DMS 273 treated with DMSO at 0.1 percent for 48 hours (cell line): ENCODE results near the gene MYOF.
"Not testable (repeated sequence)": the region's sequence is repeated elsewhere in the genome, so short reads cannot be mapped to it uniquely, and the experiment has no call there.

Experiments
- DNase-seq: peaks from one replicate; lab custom pipeline; 2025; lab: John Stamatoyannopoulos, UW

MYOF gene

GRCh38 chr10:93296151-93296550 is 186.0 kb downstream of the MYOF start:
- no peak for DNase-seq

- no peak for DNase-seq
These were observed 188.1 kb downstream of the MYOF start for GRCh38 chr10:93293999-93294398.

- DNase-seq, result no peak
These were observed 191.3 kb downstream of the MYOF start for GRCh38 chr10:93290661-93291354.

- peak; percentile 3 for DNase-seq
These were observed 193.2 kb downstream of the MYOF start for GRCh38 chr10:93288679-93289634.

GRCh38 chr10:93287775-93288174 is 194.4 kb downstream of the MYOF start:
- DNase-seq, result no peak

- not testable (repeated sequence) for DNase-seq
These were observed 197.9 kb downstream of the MYOF start for GRCh38 chr10:93284246-93284645.

GRCh38 chr10:93281367-93281720 is 200.8 kb downstream of the MYOF start:
- no peak for DNase-seq

GRCh38 chr10:93280699-93281366 is 201.3 kb downstream of the MYOF start:
- no peak for DNase-seq

- no peak for DNase-seq
These were observed 201.9 kb downstream of the MYOF start for GRCh38 chr10:93280121-93280698.

GRCh38 chr10:93277360-93277759 is 204.8 kb downstream of the MYOF start:
- no peak for DNase-seq

GRCh38 chr10:93274419-93274818 is 207.7 kb downstream of the MYOF start:
- no peak for DNase-seq

- DNase-seq, result no peak
These were observed 209.1 kb downstream of the MYOF start for GRCh38 chr10:93272884-93273675.

- no peak for DNase-seq
These were observed 210.8 kb downstream of the MYOF start for GRCh38 chr10:93271347-93271746.

GRCh38 chr10:93269281-93269680 is 212.9 kb downstream of the MYOF start:
- no peak for DNase-seq

GRCh38 chr10:93268021-93268420 is 214.1 kb downstream of the MYOF start:
- DNase-seq, result no peak

GRCh38 chr10:93267521-93267920 is 214.6 kb downstream of the MYOF start:
- no peak for DNase-seq

- no peak for DNase-seq
These were observed 215.3 kb downstream of the MYOF start for GRCh38 chr10:93266858-93267257.

- no peak for DNase-seq
These were observed 220.0 kb downstream of the MYOF start for GRCh38 chr10:93261961-93262610.

- no peak for DNase-seq
These were observed 221.0 kb downstream of the MYOF start for GRCh38 chr10:93261089-93261488.

- DNase-seq, result no peak
These were observed 223.0 kb downstream of the MYOF start for GRCh38 chr10:93259126-93259525.
